GM12878 (cell line): ENCODE data around the gene B4GALT7. TPM values are rescaled to one million over a fixed set of nuclear protein-coding genes. Genes with fewer than 3 reads are reported as not detected.
A peak's percentile ranks its signal among the peaks of the same experiment; 100 is the strongest.

Source experiments
- ATAC-seq: fragments of 200-7000 bp; cut with Tn5 transposase; 3 replicates; pipeline ENCODE4 v1.9.1; 2020; ENCODE audit warnings: mild to moderate bottlenecking, moderate library complexity
- BruUV-seq: library from RNA; stranded (reverse); fragments of 400-500 nt; replicated peaks from 2 replicates; lab custom pipeline; 2021; lab: Mats Ljungman, UMichigan
- CTCF ChIA-PET: fragments of 300-600 bp; sonication (Branson Sonifier 250); formaldehyde crosslinking; extraction: SDS; loops from one replicate; lab custom pipeline; 2021; ENCODE audit warnings: inconsistent platforms; lab: Yijun Ruan, JAX
- POLR2A ChIA-PET: fragments of 350-600 bp; formaldehyde crosslinking; extraction: SDS; loops from one replicate; lab custom pipeline; 2021; ENCODE audit warnings: inconsistent platforms; lab: Charles Lee
- RAD21 ChIA-PET: fragments of 300-600 bp; sonication (Branson Sonifier 250); formaldehyde crosslinking; loops from one replicate; lab custom pipeline; 2023; ENCODE audit warnings: antibody characterized with exemption; ENCODE audit not compliant: unreplicated experiment; lab: Charles Lee
- SMC1A ChIA-PET: fragments of 300-600 bp; sonication (Branson Sonifier 250); formaldehyde crosslinking; loops from one replicate; lab custom pipeline; 2023; ENCODE audit not compliant: unreplicated experiment, uncharacterized antibody; lab: Charles Lee
- DNase-seq: peaks from one replicate; pipeline ENCODE4 v3.0.0-alpha.2; 2011; ENCODE audit warnings: low read depth, low spot score
- FAIRE-seq: peaks from 3 replicates; lab custom pipeline; 2011; peaks lifted over from hg19 to GRCh38; lab: Jason Lieb, UNC
- H2AFZ ChIP-seq: 2 replicates; pipeline ENCODE4 v1.6.0; 2011; ENCODE audit warnings: low read depth, low read length, control low read depth; ENCODE audit not compliant: control insufficient read depth
- H3K27ac ChIP-seq: 2 replicates; pipeline ENCODE4 v1.5.1; 2011; ENCODE audit warnings: control low read depth; ENCODE audit not compliant: control insufficient read depth, insufficient read depth
- H3K27me3 ChIP-seq, 2 experiments: replicated peaks in 1 of 2; 2 replicates each; pipeline versions ENCODE4 v1.6.0 to v1.6.1; 2011; ENCODE audit warnings: low read length in 1 of 2; ENCODE audit not compliant: control insufficient read depth in 2 of 2, insufficient read depth in 2 of 2
- H3K36me3 ChIP-seq, 2 experiments: 2 replicates each; pipeline ENCODE4 v1.5.1; 2011; ENCODE audit warnings: low read length in 1 of 2; ENCODE audit not compliant: control insufficient read depth in 2 of 2, insufficient read depth in 2 of 2
- H3K4me1 ChIP-seq: 2 replicates; pipeline ENCODE4 v1.6.1; 2011; ENCODE audit warnings: mild to moderate bottlenecking, low read length, moderate library complexity, mixed read lengths; ENCODE audit not compliant: control insufficient read depth, insufficient read depth
- H3K4me2 ChIP-seq: 2 replicates; pipeline ENCODE4 v1.6.0; 2011; ENCODE audit warnings: control low read depth; ENCODE audit not compliant: control insufficient read depth, insufficient read depth
- H3K4me3 ChIP-seq: fragments of 200-600 bp; sonication (generic); 2 replicates; pipeline ENCODE4 v1.5.1; 2016
- H3K79me2 ChIP-seq: 2 replicates; pipeline ENCODE4 v1.6.0; 2011; ENCODE audit warnings: low read length; ENCODE audit not compliant: control insufficient read depth, insufficient read depth
- H3K9ac ChIP-seq: 2 replicates; pipeline ENCODE4 v1.8.0; 2011; ENCODE audit warnings: low read length, control low read depth, mixed read lengths; ENCODE audit not compliant: control insufficient read depth, insufficient read depth
- H3K9me3 ChIP-seq: replicated peaks from 3 replicates; pipeline ENCODE4 v1.5.1; 2011; ENCODE audit warnings: mild to moderate bottlenecking, low read length; ENCODE audit not compliant: control insufficient read depth, insufficient read depth
- H4K20me1 ChIP-seq: 2 replicates; pipeline ENCODE4 v1.6.0; 2011; ENCODE audit not compliant: control insufficient read depth, insufficient read depth
- BMI1 ChIP-seq: fragments of 450-650 bp; IDR thresholded peaks from 2 replicates; pipeline ENCODE4 v1.6.1; 2016; ENCODE audit warnings: mild to moderate bottlenecking, moderate library complexity, borderline replicate concordance
- EP300 ChIP-seq, 2 experiments: fragments of 150-350 bp in 1 of 2; IDR thresholded peaks; 2 replicates each; pipeline ENCODE4 v1.6.1; 2011 to 2012; ENCODE audit warnings: low read depth in 2 of 2, low read length in 2 of 2, borderline replicate concordance in 1 of 2, improper control_type of control experiment in 1 of 2, inconsistent platforms in 1 of 2; ENCODE audit not compliant: control insufficient read depth in 1 of 2
- ESRRA ChIP-seq: IDR thresholded peaks from 2 replicates; pipeline ENCODE4 v1.6.1; 2012; ENCODE audit warnings: mild to moderate bottlenecking, low read length, improper control_type of control experiment
- GATAD2B ChIP-seq: fragments of 450-650 bp; conservative IDR thresholded peaks from 2 replicates; pipeline ENCODE4 v1.6.1; 2017; ENCODE audit warnings: low read depth, mild to moderate bottlenecking, moderate library complexity
- HDAC6 ChIP-seq: fragments of 200-600 bp; sonication (generic); IDR thresholded peaks from one replicate; pipeline ENCODE4 v1.8.0; 2017; ENCODE audit warnings: antibody characterized with exemption; ENCODE audit not compliant: unreplicated experiment
- IKZF1 ChIP-seq: fragments of 450-650 bp; conservative IDR thresholded peaks from 2 replicates; pipeline ENCODE4 v1.6.1; 2017; ENCODE audit warnings: antibody characterized with exemption, mild to moderate bottlenecking
- IRF4 ChIP-seq: IDR thresholded peaks from 2 replicates; pipeline ENCODE4 v1.6.1; 2011; ENCODE audit warnings: low read depth, low read length
- JUND ChIP-seq: IDR thresholded peaks from 2 replicates; pipeline ENCODE4 v1.6.1; 2012; ENCODE audit warnings: low read depth, mild to moderate bottlenecking, low read length, improper control_type of control experiment, moderate library complexity
- MAX ChIP-seq: IDR thresholded peaks from 2 replicates; pipeline ENCODE4 v1.6.1; 2012; ENCODE audit warnings: low read depth, low read length, improper control_type of control experiment
- NFXL1 ChIP-seq: fragments of 450-650 bp; IDR thresholded peaks from 2 replicates; pipeline ENCODE4 v1.6.1; 2017; ENCODE audit warnings: antibody characterized with exemption, mild to moderate bottlenecking, borderline replicate concordance
- NFYA ChIP-seq: IDR thresholded peaks from 2 replicates; pipeline ENCODE4 v1.6.1; 2011; ENCODE audit warnings: low read depth, mild to moderate bottlenecking, low read length, improper control_type of control experiment, borderline replicate concordance
- PAX8 ChIP-seq: fragments of 450-650 bp; IDR thresholded peaks from 2 replicates; pipeline ENCODE4 v1.6.1; 2017; ENCODE audit warnings: mild to moderate bottlenecking, moderate library complexity
- SRF ChIP-seq, 2 experiments: IDR thresholded peaks; 2 replicates each; pipeline ENCODE4 v1.6.1; 2011; ENCODE audit warnings: low read depth in 2 of 2, low read length in 2 of 2, mild to moderate bottlenecking in 1 of 2, moderate library complexity in 1 of 2
- SUZ12 ChIP-seq: fragments of 200-600 bp; sonication (generic); IDR thresholded peaks from one replicate; pipeline ENCODE4 v1.6.1; 2018; ENCODE audit warnings: antibody characterized with exemption, mild to moderate bottlenecking; ENCODE audit not compliant: unreplicated experiment
- TARDBP ChIP-seq: IDR thresholded peaks from 2 replicates; pipeline ENCODE4 v1.6.1; 2016; ENCODE audit warnings: borderline replicate concordance
- TCF12 ChIP-seq: IDR thresholded peaks from 2 replicates; pipeline ENCODE4 v1.6.1; 2011; ENCODE audit warnings: low read depth, mild to moderate bottlenecking, low read length
- TCF3 ChIP-seq: IDR thresholded peaks from 2 replicates; pipeline ENCODE4 v1.6.1; 2012; ENCODE audit warnings: low read depth, mild to moderate bottlenecking, low read length, borderline replicate concordance; ENCODE audit not compliant: insufficient read depth
- USF2 ChIP-seq: IDR thresholded peaks from 2 replicates; pipeline ENCODE4 v1.6.1; 2011; ENCODE audit warnings: low read depth, low read length, improper control_type of control experiment, borderline replicate concordance
- WGBS: methylation state at CpG from one replicate; pipeline ENCODE4 v1.1.6; 2016; ENCODE audit warnings: low lambda C conversion rate; ENCODE audit not compliant: insufficient replicate concordance, insufficient coverage; ENCODE audit errors: missing lambda C conversion rate; 5-methylcytosine and 5-hydroxymethylcytosine counted together
- in situ Hi-C: fragments of 300-500 bp; cut with MboI; formaldehyde crosslinking; loops from 9 replicates; pipeline ENCODE4 v1.14.3; 2018; ENCODE audit warnings: mixed read lengths
- intact Hi-C: fragments of 100-400 bp; cut with micrococcal nuclease; formaldehyde crosslinking; loops from one replicate; pipeline ENCODE4 v1.14.2; 2022; ENCODE audit not compliant: unreplicated experiment
- polyA plus RNA-seq, 11 experiments: library from polyadenylated mRNA; depleted of rRNA in 4 of 11; unstranded in 6 of 11; stranded (reverse) in 5 of 11; fragments of >200 nt; fragmentation: Nextera tagmentation in 4 of 11; fragmentation: Illumina TruSeq in 1 of 11; extraction: Ambion mirVana in 4 of 11; extraction: Trizol in 1 of 11; gene quantifications; 1 replicate in 1 of 11; 2 replicates in 10 of 11; pipeline versions ENCODE4 v1.2.1 to v1.2.3, GENCODE V29; 2011 to 2016; ENCODE audit warnings: inconsistent platforms in 2 of 11, missing spikeins in 2 of 11, low read depth in 1 of 11
- total RNA-seq, 4 experiments: library from RNA; depleted of rRNA in 3 of 4; stranded (reverse); fragments of >200 nt in 3 of 4; fragmentation: Illumina TruSeq in 1 of 4; extraction: Trizol in 1 of 4; gene quantifications; 2 replicates each; pipeline versions ENCODE4 v1.2.1 to v1.2.3, GENCODE V29; 2013 to 2021
- TF ChIP-seq, protein P1 (sequence below): IDR thresholded peaks from 2 replicates; pipeline ENCODE4 v1.6.1; 2011; ENCODE audit warnings: borderline replicate concordance, low read depth, mild to moderate bottlenecking, moderate library complexity, low read length; ENCODE audit not compliant: insufficient read depth, poor library complexity, severe bottlenecking

B4GALT7 gene
- total and polyA plus RNA-seq, 10 of the 15 experiments (the other 5 are each of a cell fraction or from before 2014, with no cell fraction given), result 0.34 to 27.3 (median 16.4) TPM

DNA sequence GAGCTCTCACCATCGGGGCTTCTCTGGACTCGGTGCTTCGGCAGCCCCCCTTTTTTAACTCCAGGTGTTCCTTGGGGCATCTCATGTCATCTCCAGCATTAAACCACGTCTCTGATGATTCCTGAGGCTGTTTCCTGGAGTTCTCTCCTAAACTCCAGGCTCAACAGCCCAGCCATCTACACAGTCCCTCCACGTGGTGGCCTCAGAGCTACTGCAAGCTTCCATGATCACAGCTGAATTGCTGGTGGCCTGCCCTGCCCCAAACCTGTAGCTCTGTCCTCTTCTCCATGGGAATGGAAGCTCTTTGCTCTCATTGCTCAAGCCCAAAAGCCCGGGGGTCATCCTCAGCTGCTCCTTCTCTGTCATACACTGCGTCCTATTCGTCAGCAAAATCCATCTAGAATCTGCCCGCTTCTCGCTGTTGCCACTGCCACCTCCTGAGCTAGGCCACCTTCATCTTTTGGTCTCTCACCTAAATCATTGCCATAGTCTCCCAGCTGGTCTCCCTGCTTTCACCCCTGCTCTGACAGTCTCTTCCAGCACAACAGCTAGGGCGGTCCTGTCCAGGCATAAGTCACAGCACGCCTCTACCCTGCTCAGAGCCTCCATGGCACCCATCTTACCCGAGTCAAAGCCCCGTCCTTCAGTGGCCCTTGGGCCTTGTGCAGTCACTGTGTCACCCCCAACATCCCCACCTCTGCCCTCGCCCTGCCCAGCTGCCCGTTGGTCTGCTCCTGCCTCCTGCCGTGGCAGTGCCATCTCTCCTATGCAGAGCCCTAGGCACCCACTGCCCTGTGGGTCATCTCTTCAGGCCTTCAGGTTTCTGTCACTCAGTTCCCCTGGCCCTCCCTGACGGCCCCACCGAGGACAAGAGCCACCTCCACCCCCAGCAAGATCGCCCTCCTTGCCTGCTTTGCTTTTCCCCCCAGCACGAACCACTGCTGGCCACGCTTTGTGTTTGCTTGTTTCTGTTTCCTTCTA, 6.4 kb downstream of the B4GALT7 start (continued):
- TF ChIP-seq MAX, result no peak
- TF ChIP-seq, all 136 proteins: peak for 1

GRCh38 chr5:177607115-177607451, 7.2 kb downstream of the B4GALT7 start:
- Histone ChIP-seq H3K27me3 (no peaks in the 10 kb centered on the region), H3K4me1 (no peaks in the 10 kb centered on the region)
- FAIRE-seq, result no peak
- intact Hi-C loops, result no loop called here
- RAD21 ChIA-PET, result interaction anchor here (0.6 kb wide), 1 partner anchor 61 kb away, joined by 3 read pairs; no protein-coding TSS in a partner anchor
- BruUV-seq, result no TSS peak
- CTCF ChIA-PET, result interaction anchor here (0.6 to 0.9 kb wide), 4 partner anchors 8 to 998 kb away, joined by 3 to 4 read pairs (median 3); no protein-coding TSS in a partner anchor
- TF ChIP-seq NFXL1, result no peak
- TF ChIP-seq TARDBP, result no peak
- TF ChIP-seq USF2, result no peak
- TF ChIP-seq TCF12, result no peak
- TF ChIP-seq SRF (IDR thresholded peaks at IDR 0.05; ENCODE audit: low read depth in 2 of 2, low read length in 2 of 2), result no peak
- no peak for TF ChIP-seq HDAC6
- TF ChIP-seq GATAD2B, result no peak
- TF ChIP-seq, protein P1, sequence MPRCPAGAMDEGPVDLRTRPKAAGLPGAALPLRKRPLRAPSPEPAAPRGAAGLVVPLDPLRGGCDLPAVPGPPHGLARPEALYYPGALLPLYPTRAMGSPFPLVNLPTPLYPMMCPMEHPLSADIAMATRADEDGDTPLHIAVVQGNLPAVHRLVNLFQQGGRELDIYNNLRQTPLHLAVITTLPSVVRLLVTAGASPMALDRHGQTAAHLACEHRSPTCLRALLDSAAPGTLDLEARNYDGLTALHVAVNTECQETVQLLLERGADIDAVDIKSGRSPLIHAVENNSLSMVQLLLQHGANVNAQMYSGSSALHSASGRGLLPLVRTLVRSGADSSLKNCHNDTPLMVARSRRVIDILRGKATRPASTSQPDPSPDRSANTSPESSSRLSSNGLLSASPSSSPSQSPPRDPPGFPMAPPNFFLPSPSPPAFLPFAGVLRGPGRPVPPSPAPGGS, result no peak
- TF ChIP-seq PAX8, result no peak
- no peak for TF ChIP-seq ESRRA
- TF ChIP-seq IKZF1, result no peak
- no peak for TF ChIP-seq JUND
- TF ChIP-seq EP300 (IDR thresholded peaks at IDR 0.05; ENCODE audit: borderline replicate concordance in 1 of 2, control insufficient read depth in 1 of 2, low read depth in 2 of 2, low read length in 2 of 2), result no peak
- no peak for TF ChIP-seq BMI1
- no peak for TF ChIP-seq IRF4
- TF ChIP-seq TCF3, result no peak
- TF ChIP-seq SUZ12, result no peak
- no peak for TF ChIP-seq NFYA
- TF ChIP-seq, all 136 proteins: peak for 0
- SMC1A ChIA-PET, result no interaction called here
- Histone ChIP-seq H4K20me1 (no peaks in the 10 kb centered on the region), H3K4me2 (no peak overlapping the region), H3K27ac (no peak overlapping the region), H3K9me3 (no peaks in the 10 kb centered on the region), H3K36me3 (peaks cover 0 to 4% of the 10 kb centered on the region in 2 experiments; a peak in 2 of 4 replicates), H2AFZ (no peak overlapping the region), H3K4me3 (no peak overlapping the region), H3K79me2 (no peaks in the 10 kb centered on the region), H3K9ac (no peak overlapping the region)
- DNase-seq (no peak), ATAC-seq (peak; percentile 7; the same call in 2 of the 3 replicates)
- POLR2A ChIA-PET, result no interaction called here
- in situ Hi-C loops, result loop anchor here (10.0 to 25.0 kb wide), 3 partner anchors 458 to 1570 kb away; no protein-coding TSS in a partner anchor
- 92% methylated on average over 11 of the region's 11 CpGs for WGBS
